Measurements from ENCODE around the gene DRAP1.

The DRAP1 gene

DNA sequence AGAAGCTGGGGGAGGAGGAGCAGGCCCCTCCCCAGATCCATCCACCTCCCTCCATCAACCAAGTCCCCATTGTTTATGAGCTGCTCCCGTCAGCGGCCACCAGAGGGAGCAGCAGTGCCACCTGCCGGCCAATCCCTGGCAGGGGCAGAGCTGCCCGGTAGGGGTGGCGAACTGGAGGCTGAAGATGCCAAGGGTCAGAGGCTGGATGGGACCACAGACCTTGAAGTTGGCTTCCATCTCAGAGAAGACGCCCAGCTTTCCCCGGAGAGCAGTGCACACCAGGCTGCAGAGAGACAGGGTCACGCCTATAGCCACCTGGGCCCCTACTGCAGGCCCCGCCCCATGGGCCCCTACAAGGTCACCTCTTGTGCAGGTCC lies 34.5 kb upstream of the DRAP1 start:
- no peak for TF ChIP-seq FOXP2 (optimal IDR thresholded peaks at IDR 0.05; ENCODE audit: control extremely low read depth, extremely low read length, insufficient read depth)
- TF ChIP-seq POLR2AphosphoS5 (IDR thresholded peaks at IDR 0.05; ENCODE audit: borderline replicate concordance, low read depth, low read length), result no peak
- no peak for TF ChIP-seq EZH2 (IDR thresholded peaks at IDR 0.05)

DNA sequence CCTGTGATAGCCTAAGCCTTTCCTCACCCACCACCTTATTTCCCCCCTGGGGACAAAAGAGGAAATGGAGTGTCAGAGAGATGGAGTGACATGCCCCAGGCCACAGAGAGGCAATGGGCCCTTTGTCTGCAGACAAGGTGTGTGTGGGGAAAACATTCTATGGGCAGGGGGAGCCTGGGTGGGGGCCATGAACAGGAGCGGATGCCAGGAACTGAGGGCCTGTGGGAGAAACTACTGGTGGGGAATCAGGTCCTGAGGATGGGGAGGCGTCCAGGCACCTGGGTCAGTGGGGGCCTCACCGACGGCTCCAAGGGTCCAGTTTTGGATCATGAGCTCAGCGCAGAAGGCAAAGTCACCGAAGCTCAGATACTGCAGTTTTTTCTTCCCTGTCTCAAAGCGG lies 34.0 kb upstream of the DRAP1 start:
- Histone ChIP-seq H3K4me3 (no peak overlapping the region), H3K36me3 (ENCODE audit: insufficient read depth, low read length) (peaks cover 36% of the 10 kb centered on the region; the same call in 1 of the 2 replicates), H3K9me3 (ENCODE audit: low read depth, low read length) (no peaks in the 10 kb centered on the region), H3K9ac (ENCODE audit: insufficient read length) (no peak overlapping the region), H3K27ac (no peak overlapping the region)
- DNase-seq (ENCODE audit: low read depth, low spot score), result no peak
- TF ChIP-seq FOXP2 (optimal IDR thresholded peaks at IDR 0.05; ENCODE audit: control extremely low read depth, extremely low read length, insufficient read depth), result no peak
- no peak for TF ChIP-seq POLR2AphosphoS5 (IDR thresholded peaks at IDR 0.05; ENCODE audit: borderline replicate concordance, low read depth, low read length)
- TF ChIP-seq EZH2 (IDR thresholded peaks at IDR 0.05), result no peak

More for the DNA sequence above, 34.5 kb upstream of the DRAP1 start:
- no peaks in the 10 kb centered on the region for H3K9me3 ChIP-seq (ENCODE audit: low read depth, low read length)
- H3K36me3 ChIP-seq (ENCODE audit: insufficient read depth, low read length), result peaks cover 36% of the 10 kb centered on the region; the same call in 1 of the 2 replicates
- no peak overlapping the region for H3K4me3 ChIP-seq
- DNase-seq (ENCODE audit: low read depth, low spot score), result no peak
- no peak overlapping the region for H3K9ac ChIP-seq (ENCODE audit: insufficient read length)
- no peak overlapping the region for H3K27ac ChIP-seq

DNA sequence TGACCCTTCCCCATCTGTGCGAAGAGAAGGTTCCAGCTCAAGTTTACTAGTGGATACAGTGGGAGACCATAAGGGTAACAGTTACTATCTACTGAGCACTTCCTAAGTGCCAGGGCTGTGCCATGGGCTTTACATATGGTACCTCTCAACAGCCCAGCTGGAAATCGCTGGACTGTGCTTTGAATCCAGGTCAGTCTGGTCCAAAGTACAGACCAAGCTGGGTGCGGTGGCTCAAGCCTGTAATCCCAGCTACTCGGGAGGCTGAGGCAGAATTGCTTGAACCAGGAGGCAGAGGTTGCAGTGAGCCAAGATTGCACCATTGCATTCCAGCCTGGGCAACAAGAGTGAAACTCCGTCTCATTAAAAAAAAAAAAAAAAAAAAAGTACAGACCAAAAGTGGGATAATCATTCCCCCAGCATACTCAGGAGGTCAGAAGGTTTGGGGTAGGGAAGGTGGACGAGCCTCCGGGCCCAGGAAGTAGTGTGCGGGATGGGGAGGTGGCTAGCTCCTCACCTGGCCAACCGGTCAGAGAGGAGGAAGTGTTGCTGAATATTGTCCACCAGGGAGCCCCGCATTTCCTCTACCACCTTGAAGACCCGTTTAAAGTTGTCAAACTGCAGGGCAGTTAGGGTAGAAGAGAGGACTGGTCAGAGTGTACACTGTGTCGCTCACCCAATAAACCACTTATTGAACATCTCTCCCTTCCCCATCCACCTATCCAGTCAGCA lies 33.3 kb upstream of the DRAP1 start:
- Histone ChIP-seq H3K9ac (ENCODE audit: insufficient read length) (no peak overlapping the region), H3K9me3 (ENCODE audit: low read depth, low read length) (no peaks in the 10 kb centered on the region), H3K27ac (no peak overlapping the region), H3K4me3 (no peak overlapping the region), H3K36me3 (ENCODE audit: insufficient read depth, low read length) (peaks cover 36% of the 10 kb centered on the region; the same call in 1 of the 2 replicates)
- TF ChIP-seq FOXP2 (optimal IDR thresholded peaks at IDR 0.05; ENCODE audit: control extremely low read depth, extremely low read length, insufficient read depth), result no peak
- TF ChIP-seq EZH2 (IDR thresholded peaks at IDR 0.05), result no peak
- TF ChIP-seq POLR2AphosphoS5 (IDR thresholded peaks at IDR 0.05; ENCODE audit: borderline replicate concordance, low read depth, low read length), result no peak
- no peak for DNase-seq (ENCODE audit: low read depth, low spot score)

DNA sequence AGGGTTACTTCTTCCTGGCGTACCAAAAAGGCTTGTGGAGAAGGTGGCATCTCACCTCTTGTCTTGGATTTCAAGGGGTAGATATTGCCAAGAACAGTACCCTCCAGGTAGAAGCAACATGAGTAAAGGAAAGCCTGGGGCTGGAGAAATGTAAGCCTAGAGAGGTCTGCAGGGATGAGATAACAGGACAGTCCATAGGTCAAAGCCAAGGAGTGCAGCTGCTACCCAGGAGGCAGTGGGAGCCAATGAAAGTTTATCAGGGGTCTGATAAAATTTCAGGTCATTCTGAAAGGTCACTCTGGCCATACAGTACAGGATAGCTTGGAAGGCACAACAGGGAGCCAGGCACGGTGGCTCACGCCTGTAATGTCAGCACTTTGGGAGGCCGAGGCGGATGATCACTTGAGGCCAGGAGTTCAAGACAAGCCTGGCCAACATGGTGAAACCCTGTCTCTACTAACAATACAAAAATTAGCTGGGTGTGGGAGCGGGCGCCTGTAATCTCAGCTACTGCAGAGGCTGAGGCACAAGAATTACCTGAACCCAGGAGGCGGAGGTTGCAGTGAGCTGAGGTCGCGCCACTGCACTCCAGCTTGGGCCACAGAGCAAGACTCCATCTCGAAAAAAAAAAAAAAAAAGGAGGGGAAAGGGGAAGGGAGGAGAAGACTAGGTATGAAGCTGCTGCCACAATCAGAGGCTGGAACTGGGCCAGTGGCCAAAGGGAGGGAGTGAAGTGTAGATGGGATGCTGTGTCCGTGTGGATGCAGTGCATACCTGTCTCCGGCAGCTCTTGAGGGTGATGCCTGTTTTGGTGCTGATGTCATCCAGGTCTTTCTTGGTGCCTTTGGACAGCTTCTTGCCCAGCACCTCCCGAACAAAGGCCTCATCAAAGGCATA lies 32.2 kb upstream of the DRAP1 start:
- Histone ChIP-seq H3K4me3 (peak overlapping the region; percentile 100), H3K36me3 (ENCODE audit: insufficient read depth, low read length) (peaks cover 36% of the 10 kb centered on the region; the same call in 1 of the 2 replicates), H3K9ac (ENCODE audit: insufficient read length) (no peak overlapping the region), H3K9me3 (ENCODE audit: low read depth, low read length) (no peaks in the 10 kb centered on the region), H3K27ac (no peak overlapping the region)
- DNase-seq (ENCODE audit: low read depth, low spot score), result no peak
- no peak for TF ChIP-seq EZH2 (IDR thresholded peaks at IDR 0.05)
- TF ChIP-seq FOXP2 (optimal IDR thresholded peaks at IDR 0.05; ENCODE audit: control extremely low read depth, extremely low read length, insufficient read depth), result no peak
- TF ChIP-seq POLR2AphosphoS5 (IDR thresholded peaks at IDR 0.05; ENCODE audit: borderline replicate concordance, low read depth, low read length), result no peak

GRCh38 chr11:65887723-65888162 lies 31.5 kb upstream of the DRAP1 start:
- Histone ChIP-seq H3K9ac (ENCODE audit: insufficient read length) (peak overlapping the region; percentile 84), H3K27ac (no peak overlapping the region), H3K36me3 (ENCODE audit: insufficient read depth, low read length) (peaks cover 35% of the 10 kb centered on the region; the same call in 1 of the 2 replicates), H3K9me3 (ENCODE audit: low read depth, low read length) (no peaks in the 10 kb centered on the region), H3K4me3 (peak overlapping the region; percentile 100)
- no peak for DNase-seq (ENCODE audit: low read depth, low spot score)
- no peak for TF ChIP-seq FOXP2 (optimal IDR thresholded peaks at IDR 0.05; ENCODE audit: control extremely low read depth, extremely low read length, insufficient read depth)
- TF ChIP-seq EZH2 (IDR thresholded peaks at IDR 0.05), result no peak
- TF ChIP-seq POLR2AphosphoS5 (IDR thresholded peaks at IDR 0.05; ENCODE audit: borderline replicate concordance, low read depth, low read length), result no peak

- Histone ChIP-seq H3K9ac (ENCODE audit: insufficient read length) (peak within 1 kb of the TSS; percentile 84), H3K4me3 (peak within 1 kb of the TSS; percentile 100), H3K9me3 (ENCODE audit: low read depth, low read length) (no peaks in the 10 kb centered on the region), H3K36me3 (ENCODE audit: insufficient read depth, low read length) (peaks cover 29% of the 10 kb centered on the region; the same call in 1 of the 2 replicates), H3K27ac (peak within 1 kb of the TSS; percentile 1; the same call in 1 of the 2 replicates)
- TF ChIP-seq POLR2AphosphoS5 (IDR thresholded peaks at IDR 0.05; ENCODE audit: borderline replicate concordance, low read depth, low read length) (peak; percentile 97), FOXP2 (optimal IDR thresholded peaks at IDR 0.05; ENCODE audit: control extremely low read depth, extremely low read length, insufficient read depth) (no peak)
- peak; percentile 67 for DNase-seq (ENCODE audit: low read depth, low spot score)
Observed at GRCh38 chr11:65888163-65888814, 30.9 kb upstream of the DRAP1 start, which contains the start of gene FIBP. Gene FIBP, minus strand, starts transcription at chr11:65888471. Its CDS starts 53 bp downstream, at chr11:65888418.

DNA sequence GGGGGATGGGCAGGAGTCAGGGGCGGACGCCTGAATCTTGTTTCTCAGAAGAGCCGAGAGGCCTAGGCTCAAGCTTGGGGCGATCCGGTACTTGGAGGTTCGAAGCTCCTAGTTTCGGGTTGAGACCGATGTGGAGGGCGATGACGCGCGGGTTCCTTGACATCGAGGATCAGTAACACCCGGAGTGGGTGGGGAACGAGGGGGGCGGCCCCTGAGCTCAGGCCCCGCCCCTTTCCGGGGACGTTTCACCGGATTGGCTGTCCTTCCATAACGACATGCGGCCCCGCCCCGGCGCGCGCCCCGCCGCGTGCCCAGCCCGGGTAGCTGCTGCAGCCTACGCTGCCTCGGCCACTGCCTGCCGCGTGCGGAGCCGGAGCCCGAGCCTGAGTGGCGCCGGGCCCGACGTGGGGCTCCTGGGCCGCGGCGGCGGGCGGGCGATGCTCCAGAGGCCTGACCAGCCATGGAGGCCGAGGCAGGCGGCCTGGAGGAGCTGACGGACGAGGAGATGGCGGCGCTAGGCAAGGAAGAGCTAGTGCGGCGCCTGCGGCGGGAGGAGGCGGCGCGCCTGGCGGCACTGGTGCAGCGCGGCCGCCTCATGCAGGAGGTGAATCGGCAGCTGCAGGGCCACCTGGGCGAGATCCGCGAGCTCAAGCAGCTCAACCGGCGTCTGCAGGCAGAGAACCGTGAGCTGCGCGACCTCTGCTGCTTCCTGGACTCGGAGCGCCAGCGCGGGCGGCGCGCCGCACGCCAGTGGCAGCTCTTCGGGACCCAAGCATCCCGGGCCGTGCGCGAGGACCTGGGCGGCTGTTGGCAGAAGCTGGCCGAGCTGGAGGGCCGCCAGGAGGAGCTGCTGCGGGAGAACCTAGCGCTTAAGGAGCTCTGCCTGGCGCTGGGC lies 28.7 kb upstream of the DRAP1 start, which contains the start of gene CCDC85B:
Gene CCDC85B, plus strand, starts transcription at position 350 of the 895 bp plus-strand sequence. Its CDS starts 111 bp downstream, at position 461.
- H3K4me3 ChIP-seq, result peak within 1 kb of the TSS; percentile 95
- peak within 1 kb of the TSS; percentile 88 for H3K9ac ChIP-seq (ENCODE audit: insufficient read length)
- H3K9me3 ChIP-seq (ENCODE audit: low read depth, low read length), result no peaks in the 10 kb centered on the region
- 0 out of 2 replicates have a peak within 1 kb of the TSS, but pooled peaks have one; percentile 42 for H3K27ac ChIP-seq
- TF ChIP-seq POLR2AphosphoS5 (IDR thresholded peaks at IDR 0.05; ENCODE audit: borderline replicate concordance, low read depth, low read length), result peak; percentile 77
- TF ChIP-seq EZH2 (IDR thresholded peaks at IDR 0.05), result no peak
- peak; percentile 53 for DNase-seq (ENCODE audit: low read depth, low spot score)
- peaks cover 8% of the 10 kb centered on the region; the same call in 1 of the 2 replicates for H3K36me3 ChIP-seq (ENCODE audit: insufficient read depth, low read length)

Measured in SK-N-MC (cell line).